B cell (primary cell): ENCODE measurements around the gene SLC1A4. TPM values are rescaled to one million over a fixed set of nuclear protein-coding genes. Genes with fewer than 3 reads are reported as not detected.

Source experiments
- ATAC-seq: fragments of 200-7000 bp; cut with Tn5 transposase; one replicate; pipeline ENCODE4 v1.10.0; 2021; ENCODE audit warnings: low read depth, mild to moderate bottlenecking, moderate number of reproducible peaks, moderate library complexity
- CTCF ChIA-PET: fragments of 350-600 bp; sonication (Branson Sonifier 250); formaldehyde crosslinking; loops from one replicate; lab custom pipeline; 2021; ENCODE audit warnings: antibody characterized with exemption, inconsistent platforms; lab: Charles Lee
- POLR2A ChIA-PET: fragments of 350-600 bp; sonication (Branson Sonifier 250); formaldehyde crosslinking; loops from one replicate; lab custom pipeline; 2021; ENCODE audit warnings: antibody characterized with exemption; lab: Charles Lee
- DNase-seq: peaks from one replicate; pipeline ENCODE4 v3.0.0; 2013
- H2AFZ ChIP-seq: 2 replicates; pipeline ENCODE4 v1.6.1; 2012; ENCODE audit warnings: mild to moderate bottlenecking, low read depth, low read length; ENCODE audit not compliant: insufficient read depth, poor library complexity, severe bottlenecking
- H3K27ac ChIP-seq, 2 donors: 1 replicate in 1 of 2; 2 replicates in 1 of 2; pipeline ENCODE4 v1.5.1; 2012 to 2013; ENCODE audit warnings: low read length in 2 of 2, mild to moderate bottlenecking in 2 of 2, moderate library complexity in 1 of 2
- H3K27me3 ChIP-seq, 4 experiments: fragments of 200-600 bp in 1 of 4; sonication (generic) in 1 of 4; replicated peaks in 1 of 4; 1 replicate in 2 of 4; 2 replicates in 2 of 4; pipeline versions ENCODE4 v1.6.1 to v1.7.0; 2013 to 2016; ENCODE audit warnings: low read length in 3 of 4, mild to moderate bottlenecking in 2 of 4, mixed read lengths in 1 of 4, moderate library complexity in 1 of 4; ENCODE audit not compliant: insufficient read depth in 4 of 4, control insufficient read depth in 3 of 4; ENCODE audit errors: control extremely low read depth in 1 of 4
- H3K36me3 ChIP-seq, 2 experiments: replicated peaks in 1 of 2; 1 replicate in 1 of 2; 2 replicates in 1 of 2; pipeline versions ENCODE4 v1.6.1 to v1.7.1; 2013; ENCODE audit warnings: low read length in 1 of 2; ENCODE audit not compliant: insufficient read depth in 2 of 2, control insufficient read depth in 1 of 2; ENCODE audit errors: control extremely low read depth in 1 of 2, extremely low read depth in 1 of 2
- H3K4me1 ChIP-seq, 2 donors: fragments of 200-600 bp in 1 of 2; sonication (generic) in 1 of 2; 1 replicate in 1 of 2; 2 replicates in 1 of 2; pipeline versions ENCODE4 v1.5.1 to v1.6.1; 2013 to 2017; ENCODE audit warnings: low read length in 2 of 2; ENCODE audit not compliant: control insufficient read depth in 2 of 2, insufficient read depth in 2 of 2
- H3K4me2 ChIP-seq: replicated peaks from 2 replicates; pipeline ENCODE3; 2012; ENCODE audit warnings: mild to moderate bottlenecking, low read depth, low read length; ENCODE audit not compliant: poor library complexity, severe bottlenecking
- H3K4me3 ChIP-seq, 5 experiments: fragments of 200-600 bp in 1 of 5; sonication (generic) in 1 of 5; 1 replicate in 3 of 5; 2 replicates in 2 of 5; pipeline versions ENCODE4 v1.5.1 to v1.7.0; 2011 to 2016; ENCODE audit warnings: low read length in 4 of 5, mild to moderate bottlenecking in 4 of 5, low read depth in 2 of 5, control low read depth in 1 of 5, moderate library complexity in 1 of 5; ENCODE audit not compliant: insufficient read depth in 1 of 5; ENCODE audit errors: control extremely low read depth in 1 of 5, extremely low read depth in 1 of 5
- H3K79me2 ChIP-seq: fragments of 200-600 bp; sonication (generic); one replicate; pipeline ENCODE4 v1.6.0; 2016; ENCODE audit warnings: low read length; ENCODE audit not compliant: control insufficient read depth, insufficient read depth
- H3K9ac ChIP-seq: fragments of 200-600 bp; sonication (generic); 2 replicates; pipeline ENCODE4 v1.6.1; 2017; ENCODE audit warnings: mild to moderate bottlenecking, low read length, moderate library complexity
- H3K9me3 ChIP-seq, 3 donors: one replicate each; pipeline versions ENCODE4 v1.6.1 to v1.7.1; 2013; ENCODE audit warnings: low read length in 2 of 3; ENCODE audit not compliant: control insufficient read depth in 2 of 3, insufficient read depth in 1 of 3; ENCODE audit errors: control extremely low read depth in 1 of 3
- H4K20me1 ChIP-seq: 2 replicates; pipeline ENCODE4 v1.6.0; 2012; ENCODE audit warnings: mild to moderate bottlenecking, low read length; ENCODE audit not compliant: insufficient read depth, control insufficient read depth, poor library complexity, severe bottlenecking
- H3K27ac Mint-ChIP-seq: one replicate; pipeline ENCODE4 v1.8.0; 2021; ENCODE audit warnings: mixed read lengths
- H3K27me3 Mint-ChIP-seq: one replicate; pipeline ENCODE4 v1.8.0; 2021; ENCODE audit warnings: mixed read lengths
- H3K4me1 Mint-ChIP-seq: one replicate; pipeline ENCODE4 v1.8.0; 2021; ENCODE audit warnings: mixed read lengths
- H3K4me3 Mint-ChIP-seq: one replicate; pipeline ENCODE4 v1.8.0; 2021; ENCODE audit warnings: mixed read lengths
- H3K9me3 Mint-ChIP-seq: one replicate; pipeline ENCODE4 v1.8.0; 2022; ENCODE audit warnings: mixed read lengths; ENCODE audit not compliant: insufficient read depth
- CTCF ChIP-seq: fragments of 200-600 bp; IDR thresholded peaks from one replicate; pipeline ENCODE4 v1.8.0; 2022; ENCODE audit warnings: antibody characterized with exemption, mild to moderate bottlenecking
- EZH2 ChIP-seq: IDR thresholded peaks from 2 replicates; pipeline ENCODE4 v1.6.1; 2012; ENCODE audit warnings: borderline replicate concordance, low read depth, mild to moderate bottlenecking, moderate library complexity, low read length; ENCODE audit not compliant: insufficient read depth, poor library complexity, severe bottlenecking
- WGBS: methylation state at CpG from one replicate; pipeline ENCODE4 v1.1.5; 2013; ENCODE audit warnings: missing lambda C conversion rate; ENCODE audit not compliant: insufficient coverage; 5-methylcytosine and 5-hydroxymethylcytosine counted together
- intact Hi-C: fragments of 100-400 bp; cut with micrococcal nuclease; formaldehyde crosslinking; loops from one replicate; pipeline ENCODE4 v1.10.0; 2022
- polyA plus RNA-seq: library from polyadenylated mRNA; depleted of rRNA; stranded (reverse); fragments of >200 nt; gene quantifications from 2 replicates; pipeline ENCODE4 v1.2.3, GENCODE V29; 2012
- total RNA-seq, 2 donors: library from RNA; stranded (reverse); fragments of 120-200 nt in 1 of 2; gene quantifications; 1 replicate in 1 of 2; 2 replicates in 1 of 2; pipeline versions ENCODE4 v1.2.3 to v1.2.4, GENCODE V29; 2013 to 2022

SLC1A4 gene
- total and polyA plus RNA-seq, 2 donors (not counting 1 experiment from before 2014, with no cell fraction given), result 1.7 to 15.7 TPM

- Mint-ChIP-seq H3K27me3 (no peaks in the 10 kb centered on the region), H3K9me3 (peaks cover 3% of the 10 kb centered on the region), H3K4me1 (peaks cover 34% of the 10 kb centered on the region), H3K4me3 (no peak overlapping the region), H3K27ac (no peak overlapping the region)
- peaks cover 17 to 26% of the 10 kb centered on the region in 2 donors for H3K4me1 ChIP-seq
- H3K9me3 ChIP-seq, result peaks cover 2 to 7% (median 2%) of the 10 kb centered on the region in 3 donors
- no peak overlapping the region for H2AFZ ChIP-seq
- no peaks in the 10 kb centered on the region for H3K27me3 ChIP-seq
- WGBS, result 29% methylated on average over 5 of the region's 5 CpGs
- no peak overlapping the region for H3K4me3 ChIP-seq
- no peak for DNase-seq
- intact Hi-C loops, result no loop called here
- POLR2A ChIA-PET, result no interaction called here
- CTCF ChIA-PET, result interaction anchor here (1.3 to 1.7 kb wide), 2 partner anchors 10 to 14 kb away, joined by 3 read pairs; no protein-coding TSS in a partner anchor
- no peak overlapping the region for H3K4me2 ChIP-seq
- no peak for ATAC-seq
- no peaks in the 10 kb centered on the region for H4K20me1 ChIP-seq
- no peak overlapping the region for H3K27ac ChIP-seq
- H3K36me3 ChIP-seq, result no peaks in the 10 kb centered on the region
- no peak overlapping the region for H3K9ac ChIP-seq
- H3K79me2 ChIP-seq, result no peaks in the 10 kb centered on the region
- TF ChIP-seq EZH2 (no peak), CTCF (no peak)
Measured at GRCh38 chr2:64951306-64951953, 37.8 kb upstream of the SLC1A4 start.

- WGBS, result 100% methylated on average over 2 of the region's 6 CpGs
- H3K27me3 Mint-ChIP-seq, result no peaks in the 10 kb centered on the region
- no peaks in the 10 kb centered on the region for H4K20me1 ChIP-seq
Measured at GRCh38 chr2:64952096-64952495, 37.1 kb upstream of the SLC1A4 start.

More at GRCh38 chr2:64952096-64952495, 37.1 kb upstream of the SLC1A4 start:
- Histone ChIP-seq H3K9ac (no peak overlapping the region), H3K79me2 (no peaks in the 10 kb centered on the region), H3K27ac (no peak overlapping the region), H3K36me3 (no peaks in the 10 kb centered on the region), H3K4me1 (peaks cover 10 to 19% of the 10 kb centered on the region in 2 donors), H3K9me3 (peaks cover 2 to 7% (median 2%) of the 10 kb centered on the region in 3 donors), H3K27me3 (no peaks in the 10 kb centered on the region), H3K4me3 (no peak overlapping the region), H2AFZ (no peak overlapping the region), H3K4me2 (no peak overlapping the region)
- intact Hi-C loops, result no loop called here
- TF ChIP-seq EZH2 (no peak), CTCF (no peak)
- no peak overlapping the region for H3K27ac Mint-ChIP-seq
- no peak for ATAC-seq
- ChIA-PET POLR2A (no interaction called here), CTCF (interaction anchor here (1.7 kb wide), 1 partner anchor 15 kb away, joined by 3 read pairs; no protein-coding TSS in a partner anchor)
- no peak for DNase-seq
- peaks cover 3% of the 10 kb centered on the region for H3K9me3 Mint-ChIP-seq
- H3K4me3 Mint-ChIP-seq, result no peak overlapping the region
- peaks cover 28% of the 10 kb centered on the region for H3K4me1 Mint-ChIP-seq
